Progenitor cell of endocrine pancreas (in vitro differentiated cells): ENCODE results near the gene CACNA1F. TPM values are rescaled to one million over a fixed set of nuclear protein-coding genes. Genes with fewer than 3 reads are reported as not detected.

Experiments
- DNase-seq: peaks from one replicate; pipeline ENCODE4 v3.0.0; 2021; ENCODE audit warnings: low spot score; ENCODE audit not compliant: unreplicated experiment
- H3K27ac Mint-ChIP-seq: 2 replicates; pipeline ENCODE4 v1.8.0; 2021; ENCODE audit warnings: mild to moderate bottlenecking, moderate library complexity, mixed read lengths
- H3K27me3 Mint-ChIP-seq: 2 replicates; pipeline ENCODE4 v1.8.0; 2021; ENCODE audit warnings: mixed read lengths
- H3K36me3 Mint-ChIP-seq: 2 replicates; pipeline ENCODE4 v1.8.0; 2022; ENCODE audit warnings: mixed read lengths; ENCODE audit not compliant: insufficient read depth
- H3K4me1 Mint-ChIP-seq: 2 replicates; pipeline ENCODE4 v1.8.0; 2021; ENCODE audit warnings: low read depth, mixed read lengths
- H3K4me3 Mint-ChIP-seq: 2 replicates; pipeline ENCODE4 v1.8.0; 2021; ENCODE audit warnings: low read depth, mild to moderate bottlenecking, moderate library complexity, mixed read lengths
- H3K9me3 Mint-ChIP-seq: 2 replicates; pipeline ENCODE4 v1.8.0; 2021; ENCODE audit warnings: low read depth, mixed read lengths
- total RNA-seq: library from RNA; stranded (reverse); gene quantifications from 2 replicates; pipeline ENCODE4 v1.2.1, GENCODE V29; 2021
- TF ChIP-seq, protein P1 (sequence below): fragments of 200-600 bp; sonication (generic); IDR thresholded peaks from one replicate; pipeline ENCODE4 v1.5.0; 2021; ENCODE audit warnings: antibody characterized with exemption, mild to moderate bottlenecking; ENCODE audit not compliant: unreplicated experiment

Gene CACNA1F
- total RNA-seq, 1 donor from 2014 or later, result 0.19 TPM

GRCh38 chrX:49237060-49237459 lies 3.9 kb upstream of the CACNA1F start:
- H3K27ac Mint-ChIP-seq, result no peak overlapping the region
- TF ChIP-seq, protein P1, sequence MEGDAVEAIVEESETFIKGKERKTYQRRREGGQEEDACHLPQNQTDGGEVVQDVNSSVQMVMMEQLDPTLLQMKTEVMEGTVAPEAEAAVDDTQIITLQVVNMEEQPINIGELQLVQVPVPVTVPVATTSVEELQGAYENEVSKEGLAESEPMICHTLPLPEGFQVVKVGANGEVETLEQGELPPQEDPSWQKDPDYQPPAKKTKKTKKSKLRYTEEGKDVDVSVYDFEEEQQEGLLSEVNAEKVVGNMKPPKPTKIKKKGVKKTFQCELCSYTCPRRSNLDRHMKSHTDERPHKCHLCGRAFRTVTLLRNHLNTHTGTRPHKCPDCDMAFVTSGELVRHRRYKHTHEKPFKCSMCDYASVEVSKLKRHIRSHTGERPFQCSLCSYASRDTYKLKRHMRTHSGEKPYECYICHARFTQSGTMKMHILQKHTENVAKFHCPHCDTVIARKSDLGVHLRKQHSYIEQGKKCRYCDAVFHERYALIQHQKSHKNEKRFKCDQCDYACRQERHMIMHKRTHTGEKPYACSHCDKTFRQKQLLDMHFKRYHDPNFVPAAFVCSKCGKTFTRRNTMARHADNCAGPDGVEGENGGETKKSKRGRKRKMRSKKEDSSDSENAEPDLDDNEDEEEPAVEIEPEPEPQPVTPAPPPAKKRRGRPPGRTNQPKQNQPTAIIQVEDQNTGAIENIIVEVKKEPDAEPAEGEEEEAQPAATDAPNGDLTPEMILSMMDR, result no peak
- H3K4me3 Mint-ChIP-seq, result peak overlapping the region; percentile 55
- no peaks in the 10 kb centered on the region for H3K27me3 Mint-ChIP-seq
- no peak for DNase-seq
- H3K36me3 Mint-ChIP-seq, result peaks cover 3% of the 10 kb centered on the region
- H3K9me3 Mint-ChIP-seq, result peaks cover 6% of the 10 kb centered on the region
- H3K4me1 Mint-ChIP-seq, result peaks cover 2% of the 10 kb centered on the region

- H3K4me1 Mint-ChIP-seq, result peaks cover 2% of the 10 kb centered on the region
- H3K9me3 Mint-ChIP-seq, result peaks cover 9% of the 10 kb centered on the region
- peaks cover 1% of the 10 kb centered on the region for H3K36me3 Mint-ChIP-seq
- TF ChIP-seq, protein P1, result no peak
- H3K27me3 Mint-ChIP-seq, result no peaks in the 10 kb centered on the region
- H3K4me3 Mint-ChIP-seq, result no peak overlapping the region
- no peak overlapping the region for H3K27ac Mint-ChIP-seq
- DNase-seq, result no peak
Observed at GRCh38 chrX:49233887-49234555, 881 bp upstream of the CACNA1F start.

- H3K36me3 Mint-ChIP-seq, result peaks cover 1% of the 10 kb centered on the region
- no peak overlapping the region for H3K4me3 Mint-ChIP-seq
- H3K27ac Mint-ChIP-seq, result peak overlapping the region; percentile 22
- peaks cover 13% of the 10 kb centered on the region for H3K9me3 Mint-ChIP-seq
- no peak for DNase-seq
- H3K27me3 Mint-ChIP-seq, result peaks cover 4% of the 10 kb centered on the region
- TF ChIP-seq, protein P1, result no peak
- H3K4me1 Mint-ChIP-seq, result peaks cover 2% of the 10 kb centered on the region
Observed at GRCh38 chrX:49232525-49232924, 615 bp downstream of the CACNA1F start.

- TF ChIP-seq, protein P1, result no peak
- H3K27ac Mint-ChIP-seq, result no peak overlapping the region
- no peak for DNase-seq
- peaks cover 2% of the 10 kb centered on the region for H3K4me1 Mint-ChIP-seq
- peaks cover 4% of the 10 kb centered on the region for H3K27me3 Mint-ChIP-seq
- H3K9me3 Mint-ChIP-seq, result peaks cover 10% of the 10 kb centered on the region
- no peak overlapping the region for H3K4me3 Mint-ChIP-seq
- H3K36me3 Mint-ChIP-seq, result peaks cover 1% of the 10 kb centered on the region
Observed at GRCh38 chrX:49231333-49232000, 1.7 kb downstream of the CACNA1F start.

DNA sequence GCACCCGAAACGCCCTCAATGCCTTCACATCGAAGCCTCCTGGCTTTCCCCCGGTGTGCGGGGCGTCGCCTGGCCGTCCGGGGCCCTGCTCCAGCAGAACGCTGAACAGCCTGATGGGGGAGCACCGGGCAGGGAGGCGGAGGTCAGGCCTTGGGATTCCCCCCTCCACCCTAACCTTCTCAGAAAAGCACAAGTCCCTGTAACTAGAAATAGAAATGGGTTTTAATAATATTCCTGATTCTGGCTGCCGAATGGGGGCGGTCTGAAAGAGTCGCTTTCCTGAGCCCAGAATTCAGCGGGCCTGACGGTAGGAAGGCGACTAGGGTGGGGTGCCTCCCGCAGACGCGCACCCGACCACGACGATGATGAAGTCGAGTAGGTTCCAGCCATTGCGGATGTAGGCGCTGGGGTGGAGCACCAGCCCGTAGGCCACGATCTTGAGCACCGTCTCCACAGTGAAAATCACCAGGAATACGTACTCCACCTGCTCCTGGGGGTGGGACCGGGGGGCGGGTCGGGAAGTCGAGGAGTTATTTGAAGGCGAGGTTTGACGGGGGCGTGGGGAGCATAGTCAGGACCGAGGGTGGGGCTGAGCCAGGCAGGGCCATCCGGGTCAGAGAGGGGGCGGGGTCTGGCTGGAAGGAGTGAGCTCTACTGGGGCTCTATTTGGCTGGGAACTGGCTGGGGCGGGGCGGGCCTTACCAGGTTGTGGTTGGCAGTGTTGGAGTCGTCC lies 2.5 kb downstream of the CACNA1F start:
- peaks cover 2% of the 10 kb centered on the region for H3K4me1 Mint-ChIP-seq
- peaks cover 1% of the 10 kb centered on the region for H3K36me3 Mint-ChIP-seq
- TF ChIP-seq, protein P1, result peak; percentile 21
- peaks cover 5% of the 10 kb centered on the region for H3K27me3 Mint-ChIP-seq
- H3K4me3 Mint-ChIP-seq, result peak overlapping the region; percentile 69
- peaks cover 10% of the 10 kb centered on the region for H3K9me3 Mint-ChIP-seq
- peak; percentile 20 for DNase-seq
- no peak overlapping the region for H3K27ac Mint-ChIP-seq
